Left lobe of liver (tissue), 2 donors: ENCODE data around the gene HIPK2. TPM values are rescaled to one million over a fixed set of nuclear protein-coding genes. Genes with fewer than 3 reads are reported as not detected.

ENCODE experiments used
- ATAC-seq: fragments of 200-7000 bp; cut with Tn5 transposase; one replicate; pipeline ENCODE4 v1.9.1; 2020; ENCODE audit warnings: mild to moderate bottlenecking, moderate library complexity
- DNase-seq: peaks from one replicate; pipeline ENCODE4 v3.0.0-alpha.2; 2020; ENCODE audit warnings: low spot score
- total RNA-seq: library from RNA; stranded (reverse); gene quantifications from one replicate; pipeline ENCODE4 v1.2.1, GENCODE V29; 2021
- donor health status: DM: no; HTN: no; CAD: no; lungs with moderate emphysema.
- donor health status: DM: no; HTN: yes; CAD: no.

Gene HIPK2
- total RNA-seq: 63.7 TPM

DNA sequence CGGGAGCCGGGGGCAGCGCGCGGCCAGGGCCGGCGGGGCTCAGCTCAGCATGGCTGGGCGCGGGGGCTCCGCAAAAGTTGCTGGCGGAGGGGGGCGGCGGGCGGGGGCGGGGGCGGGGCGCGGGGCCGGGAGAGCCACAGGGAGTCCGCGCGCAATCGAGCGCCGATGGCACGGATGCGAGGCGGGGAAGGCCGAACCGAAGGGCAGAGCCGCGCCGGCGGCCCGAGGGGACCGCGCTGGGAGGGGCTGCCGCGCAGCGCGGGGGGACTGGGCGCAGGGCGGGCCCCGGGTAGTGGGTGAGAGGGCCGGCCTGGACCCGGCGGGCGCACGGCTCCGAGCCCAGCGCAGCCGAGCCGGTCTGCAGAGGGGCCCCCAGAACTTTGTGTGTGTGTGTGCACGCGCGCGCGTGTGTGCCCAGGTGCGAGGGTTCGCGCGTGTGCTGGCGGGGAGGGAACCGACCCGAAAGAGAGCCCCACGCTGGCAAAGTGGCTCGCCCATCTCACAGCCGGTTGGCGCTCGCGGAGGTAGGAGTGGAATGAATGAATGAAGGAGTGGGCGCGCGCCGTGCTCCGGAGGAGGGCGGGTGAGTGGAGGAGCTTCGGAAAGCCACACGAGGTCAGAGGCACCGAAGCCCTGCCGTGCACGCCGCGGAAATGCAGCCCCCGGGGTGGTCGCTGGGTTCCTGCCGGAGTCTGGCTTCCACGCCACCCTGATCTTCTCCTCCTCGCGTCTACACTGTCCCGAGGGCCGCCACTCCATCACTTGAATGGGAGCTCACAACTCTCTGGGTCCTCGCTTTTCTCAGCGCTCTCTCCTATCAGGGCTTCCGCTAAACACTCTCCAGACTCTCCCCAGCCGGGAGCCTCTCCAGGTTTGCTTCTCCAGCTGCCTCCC is at the start of gene HIPK2:
HIPK2 (minus strand) TSS at position 51 of the 894 bp plus-strand sequence. CDS start 375 bp downstream, outside the sequence.
- ATAC-seq (peak; percentile 79), DNase-seq (peak; percentile 80)

DNA sequence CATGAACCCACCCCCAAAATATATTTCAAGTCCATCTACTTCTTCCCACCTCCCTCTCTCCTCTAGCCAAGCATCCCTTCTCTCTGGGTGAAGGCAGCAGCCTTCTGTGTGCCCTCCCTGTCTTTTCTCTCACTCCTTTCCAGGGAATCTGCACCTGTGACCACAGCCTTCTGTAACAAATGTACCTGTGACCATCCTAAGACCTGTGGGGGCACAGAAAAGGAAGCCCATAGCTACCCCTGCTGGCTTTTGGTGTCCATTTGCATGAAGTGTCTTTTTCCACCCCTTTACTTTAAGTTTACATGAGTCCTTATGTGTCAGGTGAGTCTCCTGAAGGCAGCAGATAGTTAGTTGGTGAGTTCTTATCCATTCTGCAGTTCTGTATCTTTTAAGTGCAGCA is 49.2 kb upstream of the HIPK2 start:
- no peak for DNase-seq
- ATAC-seq: peak; percentile 43

DNA sequence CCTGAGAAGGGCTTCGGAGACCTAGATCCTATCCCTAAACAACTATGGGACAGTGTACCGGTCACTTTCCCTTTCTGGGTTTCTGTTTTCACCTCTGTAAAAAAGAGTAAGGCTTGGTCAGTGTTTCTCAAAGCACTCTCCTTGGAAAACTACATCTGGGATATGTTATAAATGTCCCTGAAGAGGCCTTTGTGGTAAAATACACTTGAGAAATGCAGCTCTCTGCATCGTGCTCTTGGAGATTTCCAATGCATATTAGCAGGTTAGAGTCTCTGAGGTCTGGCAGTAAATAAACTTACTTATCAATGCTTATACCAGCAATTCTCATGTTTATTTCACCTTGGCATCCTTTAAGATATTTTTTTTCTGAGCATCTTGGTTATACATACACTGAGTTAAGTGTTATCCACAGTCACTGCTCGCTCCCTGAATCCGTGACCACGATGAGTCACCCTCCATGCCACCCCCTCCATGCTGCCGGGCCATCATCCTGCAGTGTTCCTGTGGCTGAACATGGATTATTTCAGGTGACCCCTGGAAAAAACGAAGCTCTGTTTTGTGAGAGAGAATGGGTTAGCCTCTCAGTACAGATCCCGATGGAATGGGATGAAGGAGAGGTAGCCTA is 48.0 kb upstream of the HIPK2 start:
- ATAC-seq: no peak

DNA sequence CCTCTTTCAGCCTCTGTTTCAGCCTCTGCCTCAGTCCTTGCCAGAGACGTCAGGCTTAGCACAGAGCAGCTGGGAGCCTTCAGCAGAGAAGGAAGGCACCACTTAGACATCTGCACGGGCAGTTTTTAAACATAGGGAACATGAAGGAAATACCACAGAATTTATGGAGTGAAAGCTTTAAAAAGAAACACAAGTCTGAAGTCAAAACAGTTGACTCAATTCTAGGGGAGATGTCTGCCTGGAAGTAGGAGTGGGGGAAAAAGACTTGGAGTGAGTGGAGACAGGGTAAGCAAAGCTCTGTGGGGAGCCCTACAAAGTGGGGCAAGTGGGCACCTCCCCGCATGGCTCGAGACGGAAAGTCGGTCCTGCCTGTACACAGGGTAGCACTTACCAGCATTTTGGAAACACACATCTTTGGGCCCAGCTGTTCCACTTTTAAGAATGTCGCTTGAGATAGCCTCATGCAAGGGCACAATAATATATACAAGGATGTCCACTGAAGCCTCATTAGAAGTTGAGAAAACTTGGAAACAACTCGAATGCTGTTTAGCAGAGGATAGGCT is 46.2 kb upstream of the HIPK2 start:
- no peak for ATAC-seq
- DNase-seq: no peak

More for the DNA sequence above, 48.0 kb upstream of the HIPK2 start:
- no peak for DNase-seq

DNA sequence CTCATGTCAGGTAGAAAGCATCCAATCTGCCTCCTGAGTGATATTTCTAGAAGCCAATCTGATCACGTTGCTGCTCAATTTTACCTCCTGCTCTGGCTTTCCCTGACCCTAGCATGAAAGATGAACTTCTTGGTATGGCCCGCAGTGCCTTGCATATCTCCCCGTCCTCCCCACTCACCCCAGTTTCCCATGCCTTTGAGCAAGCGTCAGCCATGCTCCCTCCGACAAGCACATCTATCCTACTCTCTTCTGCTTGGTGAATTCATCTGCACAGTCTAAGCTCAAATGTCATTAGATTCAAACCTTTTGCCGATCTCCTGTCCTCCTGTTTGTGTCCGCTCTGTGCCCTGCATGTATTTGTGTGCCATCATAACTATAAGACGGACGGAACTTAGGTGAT is 45.1 kb upstream of the HIPK2 start:
- no peak for DNase-seq

DNA sequence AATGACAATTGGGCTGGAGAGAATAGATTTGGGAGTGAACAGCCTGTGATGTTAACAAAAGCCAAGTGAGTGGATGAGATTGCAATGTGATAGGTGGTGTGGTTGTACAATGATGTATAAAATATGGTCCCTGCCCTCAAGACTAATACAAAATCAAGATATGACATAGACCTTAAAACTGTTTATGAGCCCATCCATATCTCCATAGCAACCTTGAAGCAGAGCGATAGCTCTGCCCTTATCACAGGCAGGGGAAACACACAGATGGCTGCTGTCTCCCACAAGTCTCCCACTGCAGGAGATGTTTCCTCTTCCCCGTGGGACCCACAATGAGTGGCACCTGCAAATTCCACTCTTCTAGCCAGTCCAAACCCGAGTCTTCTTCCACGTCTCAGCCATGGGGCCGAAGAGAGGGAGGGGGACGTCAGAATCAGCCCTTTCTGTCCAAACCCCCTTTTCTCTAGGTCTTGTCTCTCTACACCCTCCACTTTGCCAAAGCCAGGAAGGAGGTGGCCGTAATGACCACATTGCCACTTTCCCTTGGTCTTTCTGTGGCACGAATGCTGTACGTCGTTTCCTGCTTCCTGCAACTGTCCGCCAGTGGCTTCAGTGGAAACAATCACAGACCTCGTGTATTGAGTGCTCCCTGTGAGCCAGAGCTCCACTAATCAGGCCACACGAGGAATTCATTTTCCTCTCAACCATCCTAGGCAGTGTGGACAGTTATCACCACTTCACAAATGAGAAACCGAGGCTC is 43.7 kb upstream of the HIPK2 start:
- ATAC-seq (no peak), DNase-seq (no peak)

More for the DNA sequence above, 45.1 kb upstream of the HIPK2 start:
- ATAC-seq: no peak

DNA sequence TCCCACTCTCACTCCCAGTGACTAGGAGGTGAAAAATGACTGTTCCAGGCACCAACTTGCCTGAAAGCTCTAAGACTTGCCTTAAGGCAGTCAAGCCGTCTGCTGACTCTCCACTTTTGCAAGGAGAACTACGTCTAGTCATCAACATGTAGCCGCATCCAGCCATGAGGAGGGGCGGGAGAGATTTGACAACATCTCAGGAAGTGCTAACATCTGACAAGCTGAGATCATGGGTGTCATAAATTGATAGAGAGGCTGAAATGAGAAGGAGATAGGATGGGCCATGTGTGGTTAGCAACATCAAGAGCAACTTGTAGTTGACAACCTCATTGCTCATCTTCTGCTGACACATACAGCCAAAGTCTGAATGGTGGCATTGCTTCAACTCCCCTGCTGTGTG is 42.3 kb upstream of the HIPK2 start:
- DNase-seq: no peak
- ATAC-seq: no peak

DNA sequence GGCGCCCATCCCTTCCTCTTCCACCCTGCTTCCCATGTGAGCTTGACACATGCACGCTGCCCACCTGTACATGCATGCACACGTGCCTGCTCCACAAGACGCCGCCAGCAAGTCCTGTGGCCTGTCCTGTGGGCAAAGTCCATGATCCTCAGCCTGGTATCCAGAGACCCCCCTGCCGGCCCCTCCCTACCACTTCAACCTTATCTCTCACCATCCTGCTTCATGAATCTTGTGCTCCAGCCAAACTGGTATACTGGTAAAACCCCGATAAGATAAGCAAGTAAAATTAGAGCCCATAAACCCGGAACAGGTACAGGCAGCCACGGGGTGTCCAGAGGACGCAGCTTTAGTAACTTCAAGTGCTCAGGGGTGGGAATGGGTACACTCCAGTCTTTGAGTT is 39.5 kb upstream of the HIPK2 start:
- DNase-seq: no peak
- no peak for ATAC-seq

DNA sequence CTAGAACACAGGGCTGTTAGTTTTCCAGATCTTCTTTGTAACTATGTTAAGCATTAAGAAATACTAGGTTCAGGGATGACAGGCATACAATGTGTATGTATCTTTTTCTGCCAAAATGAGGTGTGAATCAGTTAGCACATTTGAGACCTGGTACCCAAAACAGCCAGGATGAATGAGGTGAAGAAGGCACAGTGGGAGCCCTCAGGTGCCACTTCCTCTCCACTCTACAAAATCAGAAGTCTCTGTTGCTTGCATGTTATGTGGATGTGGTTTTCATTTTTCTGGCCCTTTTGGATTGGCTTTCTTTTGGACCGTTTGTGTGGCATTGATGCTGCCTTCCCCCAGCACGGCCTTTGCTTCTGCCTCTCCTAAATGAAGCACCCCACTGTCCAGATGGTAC is 35.9 kb upstream of the HIPK2 start:
- ATAC-seq (no peak), DNase-seq (no peak)

DNA sequence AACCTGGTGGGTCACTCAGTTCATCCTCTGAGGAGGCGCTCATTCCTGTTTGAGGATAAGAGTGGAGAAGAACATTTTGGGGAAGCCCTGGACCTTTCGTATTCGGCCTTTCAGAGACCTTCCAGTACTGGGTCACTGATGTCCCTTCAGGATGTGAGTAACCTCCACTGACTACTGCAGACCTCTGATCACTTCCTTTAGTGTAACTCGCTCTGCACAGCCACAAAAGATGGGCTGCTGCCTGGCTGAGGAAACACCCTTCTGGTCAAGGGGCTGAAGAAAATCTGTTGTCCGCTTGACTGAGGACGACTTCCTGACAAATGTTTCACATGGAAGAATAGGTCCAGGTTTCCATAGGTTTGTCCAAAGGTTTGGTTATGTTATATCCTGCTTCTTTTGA is 35.4 kb upstream of the HIPK2 start:
- ATAC-seq (no peak), DNase-seq (no peak)

DNA sequence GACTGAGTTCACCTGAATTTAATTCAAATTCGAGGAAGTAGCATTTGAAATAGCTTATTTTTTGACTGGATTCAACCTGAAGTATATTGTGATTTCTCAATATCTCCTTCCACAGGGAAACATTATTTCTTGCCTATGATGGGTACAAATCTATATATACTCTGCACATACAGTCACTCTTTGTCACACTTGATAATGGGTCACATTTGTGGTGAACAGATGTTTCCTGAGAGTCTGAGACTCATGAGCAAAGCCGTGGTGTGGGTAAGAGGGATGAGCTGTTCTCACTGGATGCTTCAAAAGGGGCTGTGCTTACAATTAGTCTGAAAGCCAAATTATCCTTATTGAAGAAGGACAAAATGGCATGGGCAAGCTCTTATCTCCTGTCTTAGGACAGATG is 33.3 kb upstream of the HIPK2 start:
- DNase-seq (no peak), ATAC-seq (no peak)

DNA sequence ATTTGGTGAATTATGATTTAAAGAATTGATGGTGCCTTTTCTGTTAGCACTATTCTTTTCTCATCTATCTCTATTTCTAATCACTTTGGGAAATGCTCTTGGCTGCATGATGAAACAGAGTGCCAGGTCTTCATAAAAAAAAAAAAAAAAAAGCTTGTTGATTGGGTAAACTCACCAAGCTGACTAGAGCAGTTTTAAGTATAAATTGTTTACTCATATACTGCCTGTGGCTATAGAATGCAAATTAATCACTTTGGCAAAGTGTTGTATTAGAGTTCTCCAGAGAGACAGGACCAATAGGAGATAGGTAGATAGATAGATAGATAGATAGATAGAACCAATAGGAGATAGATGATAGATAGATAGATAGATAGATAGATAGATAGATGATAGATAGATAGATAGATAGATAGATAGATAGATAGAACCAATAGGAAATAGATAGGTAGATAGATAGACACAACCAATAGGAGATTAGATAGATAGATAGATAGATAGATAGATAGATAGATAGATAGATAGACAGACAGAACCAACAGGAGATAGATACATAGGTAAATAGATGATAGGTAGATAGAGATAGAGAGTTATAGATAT is 31.1 kb upstream of the HIPK2 start:
- no peak for DNase-seq
- ATAC-seq: no peak

DNA sequence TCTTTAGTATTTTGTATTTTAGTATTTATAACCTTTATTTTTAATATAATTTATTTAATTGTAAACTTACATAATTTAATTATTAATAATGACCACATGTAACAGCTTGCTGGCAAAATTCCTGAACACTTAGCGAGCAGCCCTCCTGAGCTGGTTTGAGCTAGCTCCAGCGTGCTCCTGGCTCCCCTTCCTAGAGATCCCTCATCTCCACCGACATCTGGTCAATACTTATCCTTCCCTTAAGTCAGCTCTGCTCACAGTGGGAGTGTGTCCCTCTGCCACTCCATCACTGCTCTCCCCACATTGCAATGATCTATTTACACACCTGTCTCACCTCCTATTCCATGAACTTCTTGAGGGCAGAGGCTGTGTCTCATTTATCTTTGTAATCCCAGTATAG is 30.6 kb upstream of the HIPK2 start:
- ATAC-seq (no peak), DNase-seq (no peak)

DNA sequence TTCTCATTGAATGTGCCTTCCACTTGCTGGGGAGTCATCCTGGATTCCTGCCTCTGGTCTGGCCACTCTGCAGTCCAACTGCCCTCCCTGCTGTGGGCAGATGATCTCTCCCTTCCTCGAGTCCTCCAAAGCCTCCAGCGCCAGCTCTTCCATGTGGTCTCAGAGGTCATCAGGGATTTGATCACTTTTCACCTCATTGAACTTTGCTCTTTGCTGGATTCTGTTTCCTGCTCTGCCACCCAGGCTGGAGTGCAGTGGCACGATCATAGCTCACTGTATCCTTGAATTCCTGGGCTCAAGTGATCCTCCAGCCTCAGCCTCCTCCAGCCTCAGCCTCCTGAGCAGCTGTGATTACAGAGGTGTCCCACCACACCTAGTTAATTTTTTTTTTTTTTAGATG is 29.2 kb upstream of the HIPK2 start:
- ATAC-seq (peak; percentile 70), DNase-seq (no peak)

DNA sequence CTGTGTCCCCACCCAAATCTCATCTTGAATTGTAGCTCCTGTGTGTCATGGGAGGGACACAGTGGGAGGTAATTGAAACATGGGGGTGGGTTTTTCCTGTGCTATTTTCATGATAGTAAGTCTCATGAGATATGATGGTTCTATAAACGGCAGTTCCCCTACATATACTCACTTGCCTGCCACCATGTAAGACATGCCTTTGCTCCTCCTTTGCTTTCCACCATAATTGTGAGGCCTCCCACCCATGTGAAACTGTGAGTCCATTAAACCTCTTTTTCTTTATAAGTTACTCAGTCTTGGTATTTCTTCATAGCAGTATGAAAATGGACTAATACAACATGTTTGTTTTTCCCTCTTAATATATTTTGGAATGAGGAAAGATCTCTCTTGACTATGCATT is 26.8 kb upstream of the HIPK2 start:
- no peak for DNase-seq
- ATAC-seq: no peak

DNA sequence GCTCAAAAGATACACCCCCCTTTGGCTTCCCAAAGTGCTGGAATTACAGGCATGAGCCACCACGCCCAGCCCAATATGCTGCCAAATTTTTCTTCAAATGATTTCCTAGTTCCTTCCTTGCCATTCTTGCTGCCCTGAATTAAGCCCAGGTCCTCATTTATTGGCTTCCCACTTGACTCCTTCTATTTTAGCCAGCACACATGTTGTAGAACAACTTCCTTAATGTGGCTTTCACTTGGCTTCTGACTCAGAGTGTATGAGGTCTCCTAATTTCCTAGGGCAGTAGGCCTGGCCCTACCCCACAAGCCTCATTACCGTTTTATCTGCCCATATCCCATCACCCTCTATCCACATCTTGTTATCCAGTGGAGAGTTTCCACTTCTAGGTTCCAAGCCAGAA is 21.8 kb upstream of the HIPK2 start:
- DNase-seq: no peak
- peak; percentile 39 for ATAC-seq

DNA sequence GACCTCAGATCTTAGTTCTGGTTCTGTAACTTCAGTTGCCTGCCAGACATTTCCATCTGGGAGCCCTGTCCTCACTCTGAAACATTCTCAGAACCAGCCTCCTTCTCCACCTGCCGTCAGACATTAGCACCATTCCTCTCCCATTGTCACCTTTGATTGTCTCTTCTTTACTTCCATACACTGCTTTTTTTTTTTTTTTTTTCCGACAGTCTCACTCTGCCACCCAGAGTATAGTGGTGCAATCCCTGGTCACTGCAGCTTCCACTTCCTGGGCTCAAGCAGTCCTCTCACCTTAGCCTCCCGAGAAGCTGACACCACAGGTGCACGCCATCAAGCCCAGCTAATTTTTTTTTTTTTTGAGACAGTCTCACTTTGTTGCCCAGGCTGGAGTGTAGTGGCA is 21.1 kb upstream of the HIPK2 start:
- ATAC-seq: peak; percentile 84
- no peak for DNase-seq

DNA sequence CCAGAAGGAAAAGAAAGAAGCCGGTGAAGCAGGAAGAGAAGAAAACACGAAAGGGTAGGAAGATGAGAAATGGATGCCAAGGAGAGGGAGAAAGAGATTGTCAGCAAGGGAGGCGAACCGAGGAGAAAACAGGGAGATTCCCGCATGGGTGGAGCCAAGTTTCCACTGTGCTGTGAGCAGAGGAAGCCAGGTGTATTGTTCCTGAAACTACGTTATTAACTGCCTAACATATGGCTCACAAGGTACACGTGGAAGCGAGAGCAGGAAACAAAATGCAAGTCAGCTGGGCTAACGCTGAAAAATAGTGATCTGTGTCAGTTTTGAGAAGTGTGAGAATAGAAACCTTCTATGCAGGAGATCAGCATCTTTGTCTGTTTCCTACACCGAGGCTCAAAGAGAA is 20.4 kb upstream of the HIPK2 start:
- ATAC-seq (no peak), DNase-seq (no peak)

DNA sequence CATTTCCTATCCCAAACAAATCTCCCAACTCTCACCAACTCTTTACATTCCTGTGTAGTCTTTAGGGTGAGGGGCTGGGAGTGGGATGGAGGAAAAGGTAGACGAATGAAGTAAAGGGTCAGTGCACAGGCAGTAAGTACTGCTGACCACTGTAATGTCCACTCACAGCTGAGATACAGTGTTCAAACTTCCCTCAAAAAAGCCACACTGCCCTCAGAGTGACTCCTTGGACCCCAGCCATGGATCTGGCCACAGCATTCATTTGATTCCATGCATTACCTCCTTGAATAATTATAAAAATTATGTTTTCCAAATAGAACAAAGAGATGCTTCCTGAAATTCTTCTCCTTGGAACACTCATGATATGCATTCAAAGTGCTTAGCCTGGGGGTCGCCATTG is 19.8 kb upstream of the HIPK2 start:
- no peak for ATAC-seq
- no peak for DNase-seq

DNA sequence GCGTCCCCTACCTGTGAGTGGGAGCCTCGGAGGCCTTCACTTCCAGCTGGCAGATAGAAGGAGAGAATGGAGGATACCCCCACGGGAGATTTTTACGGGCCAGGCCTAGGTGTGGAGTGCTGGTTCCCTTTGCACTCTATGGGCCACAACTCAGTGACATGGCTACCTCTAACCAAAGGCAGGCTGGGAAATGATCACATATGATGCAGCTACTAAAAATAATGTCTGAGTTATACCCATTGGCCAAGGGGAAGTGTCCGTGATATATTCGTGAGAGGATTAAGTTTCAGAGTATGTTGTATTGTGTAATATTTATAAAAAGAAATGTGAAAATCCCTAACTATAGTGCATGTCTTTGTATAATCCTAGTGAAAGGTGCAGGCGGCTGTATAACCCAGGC is 13.5 kb upstream of the HIPK2 start:
- DNase-seq (no peak), ATAC-seq (no peak)

DNA sequence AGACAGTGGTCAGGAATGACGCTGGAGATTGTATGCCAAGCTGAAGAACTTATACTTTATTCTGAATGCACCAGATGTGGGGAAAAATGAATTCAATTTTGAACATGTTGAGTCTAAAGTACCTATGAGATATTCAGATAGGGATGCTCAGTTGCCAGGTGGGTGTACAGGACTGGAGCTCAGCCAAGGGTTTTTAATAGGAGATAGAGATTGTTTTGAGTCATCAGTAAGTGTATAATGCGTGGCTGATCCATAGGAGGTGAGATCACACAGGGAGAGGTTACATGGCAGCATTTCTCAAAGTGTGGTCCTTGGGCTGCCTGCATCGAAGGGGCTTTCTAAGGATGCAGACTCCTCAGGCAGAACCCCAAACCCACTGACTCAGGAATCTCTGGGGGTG is 6.8 kb upstream of the HIPK2 start:
- ATAC-seq: no peak

More for the DNA sequence above, 6.8 kb upstream of the HIPK2 start:
- DNase-seq: no peak
